NCI-H524 treated with DMSO at 0.1 percent for 48 hours (cell line): Measurements from ENCODE around the gene XRN2.

Source experiments
- DNase-seq: peaks from one replicate; lab custom pipeline; 2025; lab: John Stamatoyannopoulos, UW

Gene XRN2

DNA sequence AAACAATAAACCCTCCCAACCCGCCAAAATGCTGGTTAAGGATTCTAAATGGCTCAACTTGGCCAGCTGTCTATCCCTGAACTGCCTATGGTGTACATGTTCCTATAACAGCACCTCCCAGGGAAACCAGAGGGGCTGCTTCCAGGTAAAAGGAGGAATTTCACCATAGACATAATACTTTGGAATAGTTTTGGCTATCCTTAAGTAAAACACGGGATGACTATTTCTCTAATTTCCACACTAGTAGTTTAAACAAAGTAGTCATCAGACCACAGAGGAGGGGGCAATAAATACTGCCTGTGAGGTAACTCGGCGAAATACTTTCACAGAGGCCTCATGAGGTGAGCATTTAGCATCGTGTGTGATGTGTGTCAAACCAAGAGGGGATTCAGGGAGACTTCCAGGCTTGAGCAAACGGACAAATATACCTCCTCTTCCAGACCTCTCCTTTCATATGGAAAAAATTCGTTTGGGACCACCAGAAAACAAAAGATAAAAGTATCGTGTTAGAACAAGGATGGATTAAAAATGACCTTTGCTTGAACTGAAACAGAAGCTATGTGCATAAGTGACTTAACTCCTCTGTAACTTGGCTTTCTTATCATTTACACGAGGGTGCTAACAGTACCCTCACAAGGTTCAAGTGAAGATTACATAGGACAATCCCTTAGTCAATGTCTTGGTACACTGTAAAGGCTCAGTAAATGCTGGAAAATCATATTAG, 1.0 kb upstream of the XRN2 start:
- DNase-seq: no peak

DNA sequence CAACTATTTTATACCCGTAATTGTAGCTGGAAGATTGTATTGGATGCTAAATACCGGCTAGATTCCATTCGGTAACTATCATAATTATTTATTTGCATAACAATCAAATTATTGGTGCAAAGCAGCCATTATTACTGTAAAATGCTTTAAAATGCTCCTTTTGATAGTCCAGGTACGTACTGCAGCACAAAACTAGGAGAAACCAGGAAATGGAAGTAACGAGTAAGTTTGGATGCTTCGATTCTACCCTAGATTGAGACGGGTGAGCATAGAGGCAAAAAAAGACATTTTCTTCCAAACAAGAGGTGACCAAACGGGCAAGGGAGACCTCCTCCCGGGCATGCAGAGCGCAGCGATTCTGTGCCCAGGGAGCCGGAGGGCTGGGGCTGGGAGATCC, 469 bp upstream of the XRN2 start:
- no peak for DNase-seq

DNA sequence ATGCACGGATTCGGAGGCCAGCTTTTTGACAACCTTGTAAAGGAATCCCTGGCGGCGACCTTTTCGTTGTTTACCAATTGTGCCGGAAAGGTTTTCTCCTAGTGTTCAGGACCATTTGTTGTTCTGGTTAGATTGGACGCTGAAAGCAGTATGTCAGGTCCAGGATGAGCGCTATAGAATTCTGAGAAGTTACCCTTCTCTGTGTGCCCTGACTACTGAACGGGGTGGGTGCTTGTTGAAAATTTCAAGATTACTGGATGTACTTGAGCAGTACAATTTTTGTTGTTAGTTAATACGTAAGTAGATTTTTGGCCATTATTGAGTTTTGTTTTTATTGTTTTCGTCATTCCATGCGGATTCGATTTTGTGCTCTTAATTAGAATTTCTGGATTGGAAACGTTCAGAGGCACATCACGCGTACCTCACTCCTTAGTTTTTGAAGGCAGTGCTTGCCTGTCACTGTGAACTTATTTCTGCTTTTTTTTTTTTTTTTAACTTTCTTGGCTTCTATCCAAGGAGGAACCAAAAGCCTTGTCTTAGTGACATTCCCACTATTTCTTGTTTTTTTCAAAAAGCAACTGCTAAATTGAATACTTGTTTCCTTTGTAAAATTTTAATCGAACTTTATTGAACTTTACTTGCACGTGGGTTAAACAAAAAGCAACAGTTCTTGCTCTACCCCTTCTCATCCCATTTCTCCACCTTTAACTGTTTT, 898 bp downstream of the XRN2 start:
- no peak for DNase-seq

DNA sequence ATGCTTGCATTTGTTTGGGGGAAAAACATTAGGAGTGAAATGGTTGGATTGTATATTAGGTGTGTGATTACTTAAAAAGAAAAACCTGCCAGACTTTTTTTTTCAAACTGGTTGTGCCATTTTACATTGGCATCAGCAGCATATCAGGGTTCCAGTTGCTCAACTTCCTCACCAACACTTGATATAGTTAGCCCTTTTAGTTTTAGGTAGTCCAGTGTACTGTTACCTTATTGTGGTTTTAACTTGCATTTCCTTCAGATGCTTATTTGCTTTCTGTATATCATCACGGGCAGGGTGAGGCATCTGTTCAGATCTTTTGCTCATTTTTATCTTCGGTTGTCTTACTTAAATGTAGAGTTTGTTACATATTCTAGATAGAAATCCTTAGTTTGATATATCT, 5.2 kb downstream of the XRN2 start:
- DNase-seq: no peak

DNA sequence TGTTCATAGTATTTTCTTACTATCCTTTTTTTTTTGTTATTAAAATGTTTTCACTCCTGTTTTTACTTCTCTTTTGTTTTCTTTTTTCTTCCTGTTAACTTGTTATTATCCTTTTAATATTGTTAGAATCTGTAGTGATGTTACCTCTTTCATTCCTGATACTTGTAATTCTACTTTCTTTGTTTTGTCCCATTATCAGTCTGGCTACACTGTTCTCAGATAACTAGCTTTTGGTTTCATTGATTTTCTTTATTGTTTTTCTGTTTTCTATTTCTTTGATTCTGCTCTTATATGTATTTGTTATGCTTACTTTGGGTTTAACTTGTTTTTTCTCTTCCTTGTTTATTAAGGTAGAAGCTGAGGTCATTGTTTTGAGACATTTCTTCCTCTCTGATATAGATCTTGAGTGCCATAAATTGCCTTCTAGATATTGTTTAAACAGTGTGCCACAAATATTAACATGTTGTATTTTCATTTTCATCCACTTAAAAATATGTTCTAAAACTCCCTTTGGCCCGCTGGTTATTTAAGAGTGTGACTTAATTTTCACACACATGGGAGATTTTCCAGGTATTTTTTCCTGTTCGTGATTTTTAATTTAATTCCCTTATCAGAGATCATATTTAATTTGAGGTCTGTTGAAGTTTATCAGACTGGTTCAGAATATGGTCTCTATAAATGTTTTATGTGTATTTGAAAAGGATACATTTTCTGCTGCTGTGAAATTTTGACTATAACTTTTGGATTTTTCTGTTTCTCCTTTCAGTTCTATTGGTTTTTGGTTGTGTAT, 6.7 kb downstream of the XRN2 start:
- DNase-seq: no peak

DNA sequence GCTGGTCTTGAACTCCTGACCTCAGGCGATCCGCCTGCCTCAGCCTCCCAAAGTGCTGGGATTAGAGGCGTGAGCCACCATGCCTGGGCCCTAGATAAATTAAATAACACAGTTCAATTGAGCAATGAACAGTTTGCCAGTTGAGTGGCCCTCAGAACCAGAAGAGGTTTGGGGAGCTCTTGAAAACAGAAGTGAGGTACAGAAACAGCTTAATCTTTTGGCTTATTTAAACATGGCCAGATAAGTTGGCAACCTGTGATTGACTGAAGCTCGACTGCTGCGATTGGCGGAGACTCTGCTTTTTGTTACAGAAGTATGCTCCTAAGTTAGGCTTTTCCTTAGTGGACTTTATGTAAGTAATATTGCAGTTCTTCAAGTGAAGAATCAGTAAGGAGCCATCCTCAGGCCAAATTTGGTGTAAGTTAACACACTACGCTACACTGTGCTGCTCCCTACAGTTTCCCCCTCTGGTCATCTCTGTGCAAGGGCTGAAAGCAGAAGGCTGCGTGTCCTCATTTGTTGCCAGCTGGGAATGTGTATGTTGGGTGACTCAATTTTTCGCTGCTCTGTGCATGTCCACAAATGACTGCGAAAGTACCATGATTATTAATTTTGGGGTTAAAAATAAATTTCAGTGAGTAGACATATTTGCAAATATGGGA, 9.8 kb downstream of the XRN2 start:
- no peak for DNase-seq

DNA sequence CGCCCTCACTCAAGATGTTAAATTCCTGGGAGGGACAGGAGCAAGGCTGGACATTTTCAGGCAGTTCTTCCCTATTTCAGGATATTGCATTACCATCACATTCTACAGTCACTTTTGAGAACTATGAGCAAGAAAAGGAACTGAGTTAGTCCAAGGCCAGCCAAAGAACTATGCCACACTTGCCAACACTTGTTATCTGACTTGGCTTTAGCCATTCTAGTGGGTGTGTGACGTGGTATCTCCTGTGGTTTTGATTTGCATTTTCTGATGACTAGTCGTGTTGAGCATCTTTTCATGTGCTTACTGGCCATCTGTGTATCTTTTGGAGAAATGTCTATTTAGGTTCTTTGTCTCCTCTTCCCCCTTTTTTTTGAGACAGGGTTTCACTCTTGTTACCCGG, 12.0 kb downstream of the XRN2 start:
- DNase-seq: no peak

DNA sequence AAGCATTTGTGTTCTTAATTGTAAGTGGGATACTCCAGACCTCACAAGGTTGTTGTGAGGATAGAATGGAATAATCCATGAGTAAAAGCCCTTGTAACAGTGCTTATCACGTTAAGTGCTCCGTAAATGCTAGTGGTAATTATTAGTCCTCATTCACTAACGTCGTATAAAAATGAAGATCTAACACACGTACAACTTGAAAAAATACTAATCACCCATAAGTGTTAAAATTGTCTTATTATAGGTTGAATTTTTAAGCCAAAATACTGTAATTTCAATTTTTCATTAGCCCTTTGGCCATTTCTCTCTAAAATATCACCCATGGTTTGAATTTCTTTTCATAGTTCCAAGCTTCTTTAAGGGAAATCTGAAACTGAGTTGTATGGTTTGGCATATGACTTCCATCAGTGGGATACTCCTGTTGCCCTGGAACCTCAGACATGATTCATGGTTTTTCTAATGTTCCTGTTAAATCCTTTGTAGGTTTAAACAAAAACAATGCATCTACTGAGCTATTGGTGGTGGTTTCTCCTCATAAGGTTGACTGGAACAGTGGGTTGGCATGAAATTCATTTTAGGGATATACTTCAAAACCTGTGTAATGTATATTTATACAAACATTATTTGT, 19.1 kb downstream of the XRN2 start:
- no peak for DNase-seq

DNA sequence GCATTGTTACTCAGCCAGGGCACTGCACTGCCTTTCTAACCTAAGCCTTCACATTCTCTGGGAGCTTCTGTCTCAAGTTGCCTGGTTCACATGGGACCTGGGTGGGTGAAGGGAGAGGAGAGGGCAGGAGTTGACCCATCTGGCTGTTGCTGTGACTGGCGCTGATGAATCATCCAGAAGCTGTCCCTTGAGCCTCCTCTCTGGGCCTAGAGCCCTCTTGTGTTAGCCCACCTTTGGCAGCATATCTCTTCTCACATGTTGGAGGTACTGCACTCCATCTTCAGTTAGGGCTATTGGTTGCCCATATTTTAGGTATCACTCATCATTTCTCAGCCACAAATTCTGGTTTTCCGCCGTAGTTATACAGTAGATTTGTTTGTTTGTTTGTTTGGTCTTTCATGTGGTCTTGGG, 19.8 kb downstream of the XRN2 start:
- no peak for DNase-seq

DNA sequence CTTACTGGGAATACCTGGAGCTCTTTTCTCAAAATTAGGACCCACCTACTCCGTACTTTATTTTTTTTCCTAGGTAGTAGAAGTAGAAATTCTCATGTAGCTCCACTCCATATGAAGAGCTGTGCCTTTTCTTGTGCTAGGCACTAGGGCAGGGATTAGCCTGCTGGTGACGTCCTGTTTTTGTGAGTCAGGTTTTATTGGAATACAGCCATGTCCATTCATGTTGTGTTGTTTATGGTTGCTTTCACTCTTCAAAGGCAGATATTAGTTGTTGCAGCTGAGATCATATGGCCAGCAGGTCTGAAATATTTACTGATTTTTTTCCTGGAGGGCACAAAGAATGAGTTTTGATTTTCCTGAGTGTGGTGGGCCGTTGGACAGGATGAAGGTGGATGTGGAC, 20.5 kb downstream of the XRN2 start:
- DNase-seq: no peak

DNA sequence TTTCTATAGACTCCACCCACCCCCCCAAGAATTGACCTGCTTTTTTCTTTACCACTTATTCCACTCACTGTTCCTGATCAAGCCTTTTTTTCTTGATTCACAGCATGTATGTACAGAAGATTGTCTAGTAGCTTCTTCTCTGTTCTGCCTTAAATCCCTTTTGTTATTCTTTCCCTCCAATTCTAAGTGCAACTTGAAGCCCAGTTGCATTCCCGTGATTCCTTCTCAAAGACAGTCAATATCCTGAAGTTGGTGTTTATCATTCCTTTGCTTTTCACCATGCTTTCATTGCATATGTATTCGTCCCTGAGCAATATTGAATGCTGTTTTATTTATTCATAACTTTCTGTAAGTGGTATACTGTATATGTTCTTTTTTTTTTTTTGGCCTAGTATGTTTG, 21.0 kb downstream of the XRN2 start:
- no peak for DNase-seq

DNA sequence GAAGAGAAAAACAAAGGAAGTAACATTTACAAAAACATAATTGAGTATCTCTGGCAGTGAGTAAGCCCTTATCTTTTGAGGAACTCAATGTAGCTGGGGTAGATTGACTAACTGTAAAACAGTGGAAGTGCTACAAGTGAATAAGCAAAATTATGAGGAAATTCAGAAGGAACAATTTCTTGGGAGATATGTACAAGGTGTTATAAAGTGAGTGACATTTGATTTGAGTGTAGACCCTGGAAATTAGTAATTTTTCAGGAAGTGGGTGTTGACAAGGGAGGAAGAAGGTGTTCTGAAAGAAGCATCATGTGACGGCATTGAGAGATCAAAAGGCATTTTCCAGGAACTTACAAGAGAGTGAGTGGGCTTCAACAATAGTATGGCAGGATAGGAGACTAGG, 22.2 kb downstream of the XRN2 start:
- DNase-seq: no peak

DNA sequence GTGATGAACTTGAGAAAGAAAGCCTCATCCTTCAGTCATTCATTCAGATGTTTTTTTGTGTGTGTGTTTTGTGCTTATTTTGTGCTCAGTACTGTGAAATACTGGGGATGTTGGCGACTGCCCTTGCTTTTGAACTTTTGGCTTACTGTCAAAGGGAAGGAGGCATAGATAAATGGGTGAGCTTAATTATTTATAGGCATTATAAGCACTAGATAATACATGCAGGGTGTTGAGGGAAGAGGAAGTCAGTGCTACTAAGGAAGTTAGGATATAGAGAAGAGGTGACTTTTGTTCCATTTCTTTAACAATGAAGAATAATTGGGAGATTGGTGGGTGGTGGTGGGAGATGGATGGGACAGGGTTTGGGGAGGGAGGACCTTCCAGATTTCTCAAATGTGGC, 23.6 kb downstream of the XRN2 start:
- DNase-seq: no peak

DNA sequence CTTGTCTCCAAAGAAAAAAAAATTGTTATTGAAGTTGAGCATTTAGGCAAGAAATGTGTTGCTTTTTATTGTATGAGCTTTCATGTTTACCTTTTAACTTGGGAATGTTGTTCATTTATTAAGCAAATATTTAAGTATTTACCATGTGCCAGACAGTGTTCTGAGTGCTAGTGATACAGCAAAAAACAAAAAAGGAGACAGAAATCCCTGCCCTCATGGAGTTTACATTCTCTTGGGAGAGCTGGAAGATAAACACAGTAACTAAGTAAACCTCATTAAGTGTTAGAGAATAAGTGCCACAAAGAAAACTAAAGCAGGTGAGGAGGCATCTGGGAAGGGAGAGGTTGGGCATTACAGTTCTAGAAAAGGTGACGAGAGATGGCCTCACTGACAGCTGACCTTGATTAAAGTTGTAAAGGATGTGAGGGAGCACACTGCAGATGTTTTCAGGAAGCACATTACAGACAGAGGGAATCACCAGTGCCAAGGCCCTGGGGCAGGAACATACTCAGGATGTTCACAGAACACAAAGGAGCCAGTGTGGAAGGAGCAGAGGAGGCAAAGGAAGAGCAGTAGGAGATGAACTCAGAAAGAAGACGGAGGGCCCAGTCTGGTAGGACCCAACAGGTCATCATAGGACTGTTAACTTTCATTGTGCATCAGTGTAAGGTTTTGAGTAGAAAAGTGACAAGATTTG, 33.5 kb downstream of the XRN2 start:
- DNase-seq: no peak

DNA sequence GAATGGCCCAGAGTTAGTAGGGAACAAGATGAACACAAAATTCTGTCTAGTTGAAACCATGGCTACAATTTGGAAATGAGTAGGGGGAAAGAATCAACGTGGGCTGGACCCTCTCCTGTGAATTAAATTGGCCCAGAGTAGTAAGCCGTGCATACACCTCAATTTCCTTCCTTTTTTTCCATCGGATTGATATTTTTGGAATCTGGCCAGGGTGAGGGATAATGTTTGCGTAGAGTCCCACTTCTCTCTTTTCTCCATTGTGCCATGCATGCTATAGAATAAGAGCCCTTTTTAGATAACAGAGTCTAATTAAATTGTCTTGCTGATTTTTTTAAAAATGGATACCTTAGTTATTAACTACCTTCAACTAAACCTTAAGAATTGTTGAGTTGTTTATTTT, 35.2 kb downstream of the XRN2 start:
- no peak for DNase-seq

DNA sequence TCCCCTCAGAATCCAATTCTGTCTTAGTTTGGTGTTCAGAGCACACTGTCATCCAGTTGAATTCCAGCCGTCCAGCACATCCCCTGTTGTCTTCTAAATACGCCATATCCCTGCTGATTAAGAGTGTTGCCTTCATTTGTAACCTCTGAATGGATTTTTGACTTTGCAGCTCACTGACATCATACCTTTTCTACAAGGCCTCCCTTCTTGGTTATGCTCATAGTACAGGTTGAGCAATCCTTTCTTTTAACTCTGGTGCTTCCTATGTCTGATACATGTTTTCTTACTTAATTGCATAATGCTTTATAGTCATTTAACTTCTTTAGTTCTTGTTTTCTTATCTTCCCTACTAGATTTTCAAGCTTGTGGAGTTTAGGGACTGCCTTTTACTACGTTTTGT, 36.4 kb downstream of the XRN2 start:
- DNase-seq: no peak

DNA sequence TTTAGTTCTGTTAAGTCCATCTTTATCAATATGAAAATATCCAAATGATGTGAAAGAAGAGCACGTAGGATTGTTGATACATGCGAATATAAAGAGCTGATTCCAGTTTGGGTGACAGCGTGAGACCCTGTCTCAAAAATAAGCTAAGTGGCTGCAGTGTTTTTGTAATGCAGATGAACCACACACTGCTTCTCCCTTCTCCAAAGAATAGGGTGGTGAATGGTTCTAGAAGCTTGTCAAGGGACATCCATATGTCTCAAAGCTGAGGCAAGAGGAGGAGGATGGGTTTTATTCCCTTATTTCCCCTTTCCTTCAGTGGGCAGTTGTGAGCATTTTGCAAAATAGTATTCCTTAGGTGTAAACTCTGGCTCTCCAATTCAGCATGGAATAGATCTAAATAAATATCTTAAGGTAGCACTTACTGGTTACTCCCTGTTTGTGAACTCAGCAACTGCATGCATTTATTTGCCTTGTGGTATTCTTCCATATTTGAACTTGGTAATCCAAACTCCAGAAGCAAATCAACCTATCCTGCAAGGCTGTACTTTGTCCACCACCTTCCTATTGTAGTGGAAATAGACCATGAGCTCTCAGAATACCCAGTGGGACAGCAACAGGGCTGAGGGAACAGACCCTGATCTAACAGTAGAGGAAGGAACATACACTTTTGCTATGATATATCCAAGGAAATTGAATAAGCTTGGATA, 38.0 kb downstream of the XRN2 start:
- DNase-seq: no peak

DNA sequence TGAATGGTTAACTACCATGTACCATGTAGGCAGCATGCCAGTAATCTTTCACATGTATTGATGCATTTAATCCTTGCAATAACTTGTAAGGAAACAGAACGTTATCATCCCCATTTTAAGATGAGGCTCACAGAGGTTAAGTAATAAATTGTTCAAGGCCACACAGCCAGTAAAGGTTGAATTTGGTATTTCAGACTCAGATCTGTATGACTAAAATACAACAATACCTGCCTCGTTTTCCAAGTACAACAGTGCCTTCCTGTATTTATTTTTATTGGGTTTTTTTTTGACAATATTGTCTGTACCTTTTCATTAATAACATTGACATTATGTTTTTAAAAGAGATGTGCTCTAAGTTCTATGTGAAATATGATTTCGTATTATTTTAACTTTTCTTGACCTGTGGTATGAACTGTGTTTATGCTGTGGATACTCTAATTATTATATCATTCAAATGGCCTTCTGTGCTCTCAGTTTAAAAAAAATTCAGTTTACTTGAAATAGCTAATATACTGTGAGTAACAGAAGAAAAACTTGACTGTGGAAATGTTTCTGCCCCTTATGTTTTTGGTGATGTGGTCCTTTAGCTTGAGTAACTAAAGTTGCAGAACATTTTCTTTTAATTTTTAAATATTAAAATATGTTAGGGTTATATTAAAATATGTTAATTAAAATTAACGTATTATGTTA, 39.7 kb downstream of the XRN2 start:
- DNase-seq: no peak

DNA sequence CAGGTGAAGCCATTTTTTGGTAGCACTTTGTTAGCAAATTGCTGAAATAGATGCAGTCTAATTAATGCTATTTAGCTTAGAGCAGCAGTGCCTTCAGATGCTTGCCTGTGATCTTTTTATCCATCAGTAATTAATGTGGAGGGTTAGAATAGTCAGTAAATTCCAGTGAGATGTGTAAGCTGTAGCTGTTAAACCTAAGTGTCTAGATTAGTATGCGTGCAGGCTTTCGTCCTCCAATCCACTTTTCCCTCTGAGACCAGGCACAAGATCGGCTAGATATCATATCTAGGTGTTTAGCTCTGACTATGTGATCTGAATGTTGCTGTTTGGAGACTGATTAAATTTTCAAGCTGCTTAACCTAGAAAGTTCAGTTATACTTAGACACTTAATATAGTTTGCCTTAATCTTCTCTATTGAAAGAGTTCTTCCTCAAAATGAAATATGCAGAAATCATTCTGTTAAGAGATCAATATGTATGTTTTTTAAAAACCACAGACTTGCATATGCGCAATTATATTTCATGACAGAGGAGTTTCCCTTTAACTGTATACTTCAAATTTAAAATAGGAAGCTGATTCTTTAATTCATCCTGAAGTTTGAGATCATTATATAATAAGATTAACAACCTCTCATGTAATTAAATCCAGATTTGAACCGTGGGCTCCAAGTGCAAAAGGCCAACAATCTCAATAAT, 41.2 kb downstream of the XRN2 start:
- no peak for DNase-seq

DNA sequence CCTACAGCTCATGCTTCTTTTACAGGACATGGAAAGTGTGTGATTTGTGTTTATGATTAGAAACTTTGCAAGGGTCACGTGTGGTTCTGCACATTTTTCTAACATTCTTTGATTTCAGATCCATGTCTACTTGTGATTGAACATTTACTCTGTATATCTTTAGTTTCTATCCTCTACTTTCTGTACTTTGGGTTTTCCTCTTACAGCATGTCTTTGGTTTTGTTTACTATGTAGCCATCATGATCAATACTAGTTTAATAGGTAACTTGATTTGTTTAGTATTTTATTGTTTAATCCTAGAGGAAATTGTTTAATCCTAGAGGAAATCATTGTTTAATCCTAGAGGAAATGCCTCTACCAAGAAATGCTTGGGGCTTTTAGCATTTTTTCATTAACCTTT, 41.8 kb downstream of the XRN2 start:
- DNase-seq: no peak
